Common myeloid progenitor, CD34-positive (primary cell): Measurements from ENCODE around the gene SRC.

Experiments used
- CTCF ChIA-PET: fragments of 350-600 bp; sonication (Branson Sonifier 250); formaldehyde crosslinking; loops from one replicate; lab custom pipeline; 2021; ENCODE audit warnings: antibody characterized with exemption; lab: Charles Lee
- POLR2A ChIA-PET: fragments of 350-600 bp; sonication (Branson Sonifier 250); formaldehyde crosslinking; loops from one replicate; lab custom pipeline; 2021; ENCODE audit warnings: antibody characterized with exemption; lab: Charles Lee
- DNase-seq, 3 donors: peaks; one replicate each; pipeline versions ENCODE4 v3.0.0 to v3.0.0-alpha.2; 2013
- H3K27ac ChIP-seq, 2 experiments: 1 replicate in 1 of 2; 2 replicates in 1 of 2; pipeline ENCODE4 v1.7.0; 2013; ENCODE audit warnings: inconsistent platforms in 2 of 2, low read length in 2 of 2, mild to moderate bottlenecking in 2 of 2, low read depth in 1 of 2, moderate library complexity in 1 of 2; ENCODE audit not compliant: severe bottlenecking in 2 of 2, insufficient read depth in 1 of 2, poor library complexity in 1 of 2
- H3K27me3 ChIP-seq, 5 experiments: replicated peaks in 2 of 5; 1 replicate in 3 of 5; 2 replicates in 2 of 5; pipeline versions ENCODE4 v1.6.1 to v1.7.0; 2013; ENCODE audit warnings: low read length in 4 of 5, mild to moderate bottlenecking in 2 of 5, moderate library complexity in 2 of 5, inconsistent platforms in 1 of 5; ENCODE audit not compliant: insufficient read depth in 5 of 5, control insufficient read depth in 4 of 5
- H3K36me3 ChIP-seq, 4 experiments: 1 replicate in 2 of 4; 2 replicates in 2 of 4; pipeline versions ENCODE4 v1.6.1 to v1.7.0; 2013; ENCODE audit warnings: low read length in 3 of 4, control low read depth in 1 of 4, mild to moderate bottlenecking in 1 of 4; ENCODE audit not compliant: control insufficient read depth in 4 of 4, insufficient read depth in 4 of 4
- H3K4me1 ChIP-seq, 4 experiments: 1 replicate in 3 of 4; 2 replicates in 1 of 4; pipeline versions ENCODE4 v1.6.1 to v1.7.1; 2013; ENCODE audit warnings: low read length in 3 of 4, mild to moderate bottlenecking in 3 of 4, control low read depth in 1 of 4, inconsistent platforms in 1 of 4, moderate library complexity in 1 of 4; ENCODE audit not compliant: control insufficient read depth in 4 of 4, insufficient read depth in 4 of 4; ENCODE audit errors: control extremely low read depth in 1 of 4
- H3K4me3 ChIP-seq, 7 experiments: 1 replicate in 4 of 7; 2 replicates in 3 of 7; pipeline versions ENCODE4 v1.5.1 to v1.7.0; 2013; ENCODE audit warnings: mild to moderate bottlenecking in 7 of 7, low read length in 6 of 7, moderate library complexity in 6 of 7, inconsistent platforms in 2 of 7, low read depth in 2 of 7, control low read depth in 1 of 7; ENCODE audit not compliant: insufficient read depth in 4 of 7, control insufficient read depth in 1 of 7; ENCODE audit errors: extremely low read depth in 1 of 7
- H3K9me3 ChIP-seq, 5 experiments: 1 replicate in 4 of 5; 2 replicates in 1 of 5; pipeline versions ENCODE4 v1.6.1 to v1.7.1; 2013; ENCODE audit warnings: low read length in 4 of 5, mild to moderate bottlenecking in 2 of 5, inconsistent platforms in 1 of 5, low read depth in 1 of 5, moderate library complexity in 1 of 5; ENCODE audit not compliant: control insufficient read depth in 4 of 5, insufficient read depth in 2 of 5; ENCODE audit errors: control extremely low read depth in 1 of 5
- WGBS: methylation state at CpG from one replicate; pipeline ENCODE4 v1.1.5; 2013; ENCODE audit not compliant: insufficient coverage; 5-methylcytosine and 5-hydroxymethylcytosine counted together

Gene SRC

GRCh38 chr20:37426978-37427377 is 81.0 kb downstream of the SRC start:
- 92% methylated on average over 2 of the region's 3 CpGs for WGBS
- POLR2A ChIA-PET, result no interaction called here

GRCh38 chr20:37430044-37430443 is 84.1 kb downstream of the SRC start:
- ChIA-PET CTCF (no interaction called here), POLR2A (no interaction called here)
- no peaks in the 10 kb centered on the region for H3K9me3 ChIP-seq
- H3K4me3 ChIP-seq, result no peak overlapping the region
- no peaks in the 10 kb centered on the region for H3K36me3 ChIP-seq
- peaks cover 0 to 21% (median 2%) of the 10 kb centered on the region in 5 experiments for H3K27me3 ChIP-seq
- H3K4me1 ChIP-seq, result no peaks in the 10 kb centered on the region
- no peak overlapping the region for H3K27ac ChIP-seq
- DNase-seq, result no peak

More at GRCh38 chr20:37426978-37427377, 81.0 kb downstream of the SRC start:
- peaks cover 0 to 6% (median 3%) of the 10 kb centered on the region in 4 experiments for H3K4me1 ChIP-seq
- H3K36me3 ChIP-seq, result no peaks in the 10 kb centered on the region
- CTCF ChIA-PET, result interaction anchor here (1.1 kb wide), 1 partner anchor 138 kb away, joined by 3 read pairs; the partner anchor contains the start of gene MANBAL
- no peaks in the 10 kb centered on the region for H3K9me3 ChIP-seq
- H3K27me3 ChIP-seq, result peaks cover 0 to 26% (median 15%) of the 10 kb centered on the region in 5 experiments
- no peak overlapping the region for H3K4me3 ChIP-seq
- no peak for DNase-seq
- H3K27ac ChIP-seq, result no peak overlapping the region

- H3K4me1 ChIP-seq, result no peaks in the 10 kb centered on the region
- no peaks in the 10 kb centered on the region for H3K36me3 ChIP-seq
- no peak overlapping the region for H3K4me3 ChIP-seq
- no peaks in the 10 kb centered on the region for H3K9me3 ChIP-seq
- WGBS, result 85% methylated on average over 6 of the region's 7 CpGs
- ChIA-PET CTCF (no interaction called here), POLR2A (no interaction called here)
- no peak overlapping the region for H3K27ac ChIP-seq
- DNase-seq, result no peak
- peaks cover 0 to 17% (median 0%) of the 10 kb centered on the region in 5 experiments for H3K27me3 ChIP-seq
Measured at GRCh38 chr20:37430778-37431460, 85.0 kb downstream of the SRC start.

GRCh38 chr20:37431786-37432185 is 85.8 kb downstream of the SRC start:
- H3K36me3 ChIP-seq, result no peaks in the 10 kb centered on the region
- H3K9me3 ChIP-seq, result no peaks in the 10 kb centered on the region
- H3K27me3 ChIP-seq, result peaks cover 0 to 17% (median 0%) of the 10 kb centered on the region in 5 experiments
- WGBS, result 93% methylated on average over 9 of the region's 12 CpGs
- H3K27ac ChIP-seq, result no peak overlapping the region
- H3K4me1 ChIP-seq, result no peaks in the 10 kb centered on the region
- H3K4me3 ChIP-seq, result no peak overlapping the region
- POLR2A ChIA-PET, result no interaction called here
- CTCF ChIA-PET, result no interaction called here
- DNase-seq, result no peak

GRCh38 chr20:37432606-37433005 is 86.7 kb downstream of the SRC start:
- no peak for DNase-seq
- ChIA-PET POLR2A (no interaction called here), CTCF (no interaction called here)
- peaks cover 0 to 15% (median 0%) of the 10 kb centered on the region in 5 experiments for H3K27me3 ChIP-seq
- H3K27ac ChIP-seq, result no peak overlapping the region
- no peaks in the 10 kb centered on the region for H3K9me3 ChIP-seq
- 88% methylated on average over 1 of the region's 1 CpG for WGBS
- H3K4me1 ChIP-seq, result no peaks in the 10 kb centered on the region
- H3K36me3 ChIP-seq, result no peaks in the 10 kb centered on the region
- no peak overlapping the region for H3K4me3 ChIP-seq

- Histone ChIP-seq H3K9me3 (no peaks in the 10 kb centered on the region), H3K36me3 (no peaks in the 10 kb centered on the region), H3K4me3 (no peak overlapping the region), H3K27me3 (peaks cover 0 to 2% (median 0%) of the 10 kb centered on the region in 5 experiments), H3K4me1 (peaks cover 2 to 6% (median 4%) of the 10 kb centered on the region in 4 experiments), H3K27ac (no peak overlapping the region)
- CTCF ChIA-PET, result no interaction called here
- 93% methylated on average over 4 of the region's 4 CpGs for WGBS
- POLR2A ChIA-PET, result no interaction called here
- no peak for DNase-seq
Measured at GRCh38 chr20:37435607-37436006, 89.7 kb downstream of the SRC start.

- no peaks in the 10 kb centered on the region for H3K9me3 ChIP-seq
- no peak overlapping the region for H3K27ac ChIP-seq
- ChIA-PET CTCF (interaction anchor here (0.8 kb wide), 1 partner anchor 26 kb away, joined by 3 read pairs; no protein-coding TSS in a partner anchor), POLR2A (no interaction called here)
- H3K4me3 ChIP-seq, result no peak overlapping the region
- H3K4me1 ChIP-seq, result peaks cover 2 to 6% (median 4%) of the 10 kb centered on the region in 4 experiments
- no peaks in the 10 kb centered on the region for H3K36me3 ChIP-seq
- H3K27me3 ChIP-seq, result peaks cover 0 to 2% (median 0%) of the 10 kb centered on the region in 5 experiments
- no peak for DNase-seq
- 100% methylated on average over 5 of the region's 9 CpGs for WGBS
Measured at GRCh38 chr20:37436527-37437186, 90.7 kb downstream of the SRC start.
